Activated T-cell treated with anti-CD3 and anti-CD28 coated beads, Interleukin-2, amount 50 U/mL, for 4 hours (primary cell): ENCODE results near the gene TFPT. TPM values are rescaled to one million over a fixed set of nuclear protein-coding genes. Genes with fewer than 3 reads are reported as not detected.
A peak's percentile ranks its signal among the peaks of the same experiment; 100 is the strongest.

Source experiments
- ATAC-seq, 2 donors: fragments of 200-7000 bp; cut with Tn5 transposase; one replicate each; pipeline ENCODE4 v1.10.0; 2021
- DNase-seq: peaks from one replicate; pipeline ENCODE4 v3.0.0-alpha.2; 2020
- H3K27me3 Mint-ChIP-seq: one replicate; pipeline ENCODE4 v1.8.0; 2021; ENCODE audit warnings: low read depth, mixed read lengths
- H3K36me3 Mint-ChIP-seq: one replicate; pipeline ENCODE4 v1.8.0; 2022; ENCODE audit warnings: mixed read lengths; ENCODE audit not compliant: insufficient read depth
- H3K4me1 Mint-ChIP-seq: one replicate; pipeline ENCODE4 v1.8.0; 2021; ENCODE audit warnings: low read depth, mixed read lengths
- H3K4me3 Mint-ChIP-seq: one replicate; pipeline ENCODE4 v1.8.0; 2021; ENCODE audit warnings: mild to moderate bottlenecking, moderate library complexity, mixed read lengths
- H3K9me3 Mint-ChIP-seq: one replicate; pipeline ENCODE4 v1.8.0; 2021; ENCODE audit warnings: mixed read lengths
- total RNA-seq, 3 donors: library from RNA; stranded (reverse); gene quantifications; one replicate each; pipeline ENCODE4 v1.2.1, GENCODE V29; 2021

Gene TFPT
- total RNA-seq, 3 donors from 2014 or later = 32.1 to 33.8 (median 33.0) TPM

DNA sequence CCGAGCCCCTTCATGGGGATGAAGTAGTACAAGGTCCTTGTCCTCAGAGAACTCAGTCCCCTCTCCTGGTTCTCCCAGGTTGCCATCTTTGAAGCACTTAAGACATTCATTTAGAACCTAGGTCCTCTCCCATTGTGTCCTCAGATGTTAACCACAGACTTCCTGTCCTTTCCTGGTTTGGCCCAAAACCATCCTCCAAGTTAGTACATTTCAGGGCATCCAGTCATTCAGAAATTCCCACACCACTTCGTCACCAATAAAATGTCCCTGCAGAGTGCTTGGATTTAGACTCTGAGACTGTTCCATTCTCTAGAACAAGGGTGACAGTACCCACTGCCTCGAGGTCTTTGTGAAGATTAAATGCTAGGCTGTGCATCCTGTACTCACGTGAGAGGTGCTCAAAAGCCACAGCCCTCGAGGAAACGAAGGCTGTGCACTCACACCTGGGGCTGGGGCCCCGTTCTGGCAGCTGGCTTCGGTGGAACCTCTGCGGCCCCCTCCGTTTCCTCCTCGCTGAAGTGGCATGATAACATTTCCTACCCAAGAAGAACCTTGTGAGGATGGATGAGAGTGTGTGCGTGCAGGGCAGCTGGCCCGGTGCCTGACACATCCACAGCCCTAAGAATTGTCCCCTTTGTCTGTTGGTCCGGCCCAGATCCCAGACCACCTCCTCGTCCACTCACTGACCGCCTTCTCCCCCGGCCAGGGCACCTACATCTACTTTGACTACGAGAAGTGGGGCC is 39.3 kb upstream of the TFPT start:
- no peak for ATAC-seq

DNA sequence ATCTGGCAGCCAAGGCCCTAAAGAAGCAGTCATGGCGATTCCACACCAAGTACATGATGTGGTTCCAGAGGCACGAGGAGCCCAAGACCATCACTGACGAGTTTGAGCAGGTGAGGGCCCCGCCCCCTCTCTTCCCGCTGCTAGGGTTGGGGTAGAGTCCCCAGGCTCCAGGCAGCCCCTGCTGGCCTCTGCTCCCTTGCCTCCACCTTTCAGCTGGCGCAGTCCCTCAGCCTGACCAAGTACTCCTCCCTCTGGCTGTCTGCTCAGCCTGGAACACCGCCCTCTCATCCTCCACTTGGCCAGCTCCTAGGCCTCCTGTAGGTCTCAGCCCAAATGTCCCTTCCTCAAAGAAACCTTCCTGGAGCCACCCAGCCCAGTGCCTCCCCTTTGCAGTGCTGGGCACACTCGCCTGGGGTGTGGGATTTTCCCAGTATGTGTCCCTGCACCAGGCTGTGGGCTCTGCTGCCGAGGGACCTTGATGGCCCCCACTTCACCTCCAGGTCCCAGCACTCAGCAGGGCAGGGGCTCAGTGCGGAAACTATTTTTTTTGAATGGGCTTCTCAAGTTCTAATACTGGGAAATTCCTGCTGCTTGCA is 38.4 kb upstream of the TFPT start:
- DNase-seq = no peak
- H3K27me3 Mint-ChIP-seq = no peaks in the 10 kb centered on the region
- no peak for ATAC-seq
- no peak overlapping the region for H3K4me3 Mint-ChIP-seq
- no peaks in the 10 kb centered on the region for H3K9me3 Mint-ChIP-seq
- peaks cover 39% of the 10 kb centered on the region for H3K36me3 Mint-ChIP-seq
- peaks cover 37% of the 10 kb centered on the region for H3K4me1 Mint-ChIP-seq

More for the DNA sequence above, 39.3 kb upstream of the TFPT start:
- DNase-seq = no peak
- peaks cover 43% of the 10 kb centered on the region for H3K4me1 Mint-ChIP-seq
- peaks cover 32% of the 10 kb centered on the region for H3K36me3 Mint-ChIP-seq
- no peaks in the 10 kb centered on the region for H3K27me3 Mint-ChIP-seq
- no peak overlapping the region for H3K4me3 Mint-ChIP-seq
- no peaks in the 10 kb centered on the region for H3K9me3 Mint-ChIP-seq

DNA sequence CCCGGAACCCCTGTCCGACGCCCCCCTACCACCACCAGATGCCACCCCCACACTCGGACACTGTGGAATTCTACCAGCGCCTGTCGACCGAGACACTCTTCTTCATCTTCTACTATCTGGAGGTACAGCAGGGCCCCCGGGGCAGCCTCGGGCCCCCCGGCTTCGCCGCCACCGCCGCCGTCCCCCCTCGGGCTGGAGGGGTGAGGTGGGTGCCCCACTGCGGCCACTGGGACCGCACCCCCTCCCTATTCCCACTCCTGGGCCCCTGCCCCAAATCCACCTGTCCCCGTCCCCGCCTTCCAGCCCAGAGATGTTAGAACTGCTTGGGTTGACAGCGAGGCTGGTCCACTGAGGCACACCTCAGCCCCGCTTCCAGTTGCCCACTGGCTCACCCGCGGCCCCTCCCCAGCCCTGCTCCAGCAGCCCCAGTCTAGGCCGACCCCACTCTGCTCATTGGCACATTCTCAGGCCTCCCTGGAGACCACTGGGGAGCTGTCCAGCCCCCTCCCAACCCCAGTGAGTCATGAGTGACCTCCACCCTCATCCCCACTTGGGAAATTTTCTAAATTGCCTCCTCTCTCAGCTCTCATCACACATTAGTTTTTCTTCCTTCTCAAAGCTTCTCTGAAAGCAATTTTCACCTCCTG is 37.5 kb upstream of the TFPT start:
- peaks cover 37% of the 10 kb centered on the region for H3K36me3 Mint-ChIP-seq
- ATAC-seq = no peak
- H3K4me3 Mint-ChIP-seq = no peak overlapping the region
- H3K4me1 Mint-ChIP-seq = peaks cover 29% of the 10 kb centered on the region
- DNase-seq = no peak
- H3K27me3 Mint-ChIP-seq = no peaks in the 10 kb centered on the region
- no peaks in the 10 kb centered on the region for H3K9me3 Mint-ChIP-seq

DNA sequence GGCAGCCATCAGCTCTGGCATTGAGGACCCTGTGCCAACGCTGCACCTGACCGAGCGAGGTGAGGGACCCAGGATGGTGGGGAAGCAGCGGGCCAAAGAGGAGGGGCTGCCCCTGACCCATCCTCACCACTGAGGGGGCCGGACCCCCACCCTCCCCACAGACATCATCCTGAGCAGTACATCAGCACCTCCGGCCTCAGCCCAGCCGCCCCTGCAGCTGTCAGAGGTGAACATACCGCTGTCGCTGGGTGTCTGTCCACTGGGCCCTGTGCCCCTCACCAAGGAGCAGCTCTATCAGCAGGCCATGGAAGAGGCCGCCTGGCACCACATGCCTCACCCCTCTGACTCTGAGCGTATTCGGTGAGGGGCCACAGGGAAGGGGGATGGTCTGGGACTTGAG is 36.8 kb upstream of the TFPT start:
- DNase-seq (no peak), ATAC-seq (no peak)
- Mint-ChIP-seq H3K4me3 (no peak overlapping the region), H3K27me3 (no peaks in the 10 kb centered on the region), H3K36me3 (peaks cover 39% of the 10 kb centered on the region), H3K9me3 (no peaks in the 10 kb centered on the region), H3K4me1 (peaks cover 28% of the 10 kb centered on the region)

DNA sequence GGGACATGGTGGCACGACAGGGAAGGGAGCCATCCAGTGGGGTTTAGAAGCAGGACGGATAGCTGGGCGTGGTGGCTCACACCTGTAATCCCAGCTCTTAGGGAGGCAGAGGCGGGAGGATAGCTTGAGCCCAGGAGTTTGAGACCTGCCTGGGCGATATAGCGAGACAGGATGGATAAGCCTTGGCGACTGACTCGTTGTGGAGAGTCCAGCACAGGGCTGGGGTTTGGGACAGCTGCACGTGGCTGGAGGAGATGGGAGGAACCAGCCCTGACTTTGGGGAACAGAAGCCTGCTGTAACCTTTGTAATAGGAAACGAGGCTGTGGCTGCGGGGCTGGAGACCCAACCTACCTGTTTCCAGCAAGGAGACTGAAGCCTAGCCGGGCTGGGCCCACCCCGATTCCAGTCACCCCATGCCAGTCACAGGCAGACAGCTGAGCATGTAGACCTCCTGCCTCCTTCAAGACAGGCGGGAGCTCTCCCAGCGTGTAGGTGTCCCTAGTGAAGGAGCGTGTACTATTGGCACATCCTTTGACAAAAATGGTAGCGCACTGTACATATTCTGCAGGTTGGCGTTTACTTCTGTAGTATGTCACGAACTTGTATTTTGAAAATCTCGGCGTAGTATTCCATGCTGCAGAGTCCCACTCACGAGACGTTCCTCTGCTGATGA is 36.0 kb upstream of the TFPT start:
- Mint-ChIP-seq H3K4me3 (no peak overlapping the region), H3K27me3 (no peaks in the 10 kb centered on the region), H3K36me3 (peaks cover 41% of the 10 kb centered on the region), H3K9me3 (no peaks in the 10 kb centered on the region), H3K4me1 (peaks cover 24% of the 10 kb centered on the region)
- no peak for ATAC-seq
- no peak for DNase-seq

DNA sequence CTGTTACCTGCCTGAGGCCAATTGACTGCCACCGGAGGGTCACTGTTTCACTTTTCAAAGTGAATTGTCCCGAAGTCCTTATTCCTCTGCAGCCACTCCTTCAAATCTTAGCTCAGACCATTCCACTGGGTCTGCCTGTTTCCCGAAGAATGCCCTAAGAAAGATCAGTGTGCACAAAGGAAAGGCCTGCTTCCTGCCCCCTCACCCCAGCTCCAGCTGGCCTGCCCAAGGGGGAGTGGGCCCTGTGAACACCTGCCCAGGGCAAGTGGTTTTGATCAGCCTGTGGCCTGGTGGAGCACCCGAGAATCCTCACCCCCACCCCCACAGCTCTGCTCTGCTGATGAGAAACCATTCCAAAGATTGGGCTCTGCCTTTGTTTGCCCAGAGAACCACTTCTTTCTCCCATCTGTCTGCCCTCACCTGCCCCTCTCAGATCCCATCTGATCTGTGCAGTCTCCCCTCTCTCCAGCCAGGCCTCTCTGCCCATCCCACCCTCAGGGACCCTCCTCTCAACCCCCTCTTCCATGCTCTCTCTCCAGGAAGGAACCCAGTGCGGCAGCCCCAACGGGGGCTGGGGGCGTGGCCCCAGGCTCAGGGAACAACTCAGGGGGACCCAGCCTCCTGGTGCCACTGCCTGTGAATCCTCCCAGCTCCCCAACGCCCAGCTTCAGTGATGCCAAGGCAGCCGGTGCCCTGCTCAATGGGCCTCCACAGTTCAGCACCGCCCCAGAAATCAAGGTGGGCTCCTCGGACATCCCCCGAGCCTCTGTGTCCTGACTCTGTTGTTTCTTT is 33.8 kb upstream of the TFPT start:
- H3K27me3 Mint-ChIP-seq = no peaks in the 10 kb centered on the region
- H3K4me3 Mint-ChIP-seq = no peak overlapping the region
- DNase-seq (no peak), ATAC-seq (no peak)
- H3K36me3 Mint-ChIP-seq = peaks cover 40% of the 10 kb centered on the region
- H3K9me3 Mint-ChIP-seq = no peaks in the 10 kb centered on the region
- peaks cover 10% of the 10 kb centered on the region for H3K4me1 Mint-ChIP-seq

DNA sequence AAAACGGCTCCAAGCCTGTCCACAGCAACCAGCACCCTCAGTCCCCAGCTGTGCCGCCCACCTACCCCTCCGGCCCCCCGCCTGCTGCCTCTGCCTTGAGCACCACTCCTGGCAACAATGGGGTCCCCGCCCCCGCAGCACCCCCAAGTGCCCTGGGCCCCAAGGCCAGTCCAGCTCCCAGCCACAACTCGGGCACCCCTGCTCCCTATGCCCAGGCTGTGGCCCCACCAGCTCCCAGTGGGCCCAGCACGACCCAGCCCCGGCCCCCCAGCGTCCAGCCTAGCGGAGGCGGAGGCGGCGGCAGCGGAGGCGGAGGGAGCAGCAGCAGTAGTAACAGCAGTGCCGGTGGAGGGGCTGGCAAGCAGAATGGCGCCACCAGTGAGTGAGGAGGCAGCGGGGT is 32.7 kb upstream of the TFPT start:
- Mint-ChIP-seq H3K36me3 (peaks cover 47% of the 10 kb centered on the region), H3K9me3 (no peaks in the 10 kb centered on the region), H3K4me3 (no peak overlapping the region), H3K4me1 (no peaks in the 10 kb centered on the region), H3K27me3 (no peaks in the 10 kb centered on the region)
- no peak for DNase-seq
- ATAC-seq = no peak

DNA sequence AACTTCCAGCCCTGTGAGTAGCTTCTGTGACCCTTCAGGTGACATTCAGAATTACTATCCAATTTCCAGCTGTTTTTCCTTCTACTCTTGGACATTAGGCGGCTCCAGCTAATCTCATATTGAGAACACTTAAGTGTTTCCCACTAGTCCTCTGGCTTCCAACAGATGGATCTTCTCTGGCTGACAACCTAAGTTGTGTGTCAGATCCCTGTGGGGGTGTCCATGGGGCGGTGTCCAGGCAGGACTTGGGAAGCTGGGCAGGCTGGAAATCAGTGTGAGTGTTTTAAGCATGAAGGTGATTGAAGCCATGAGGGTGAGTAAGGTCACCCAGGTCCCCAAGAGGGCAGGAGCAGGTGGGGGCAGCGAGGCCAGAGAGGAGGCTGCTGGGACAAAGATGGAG is 32.2 kb upstream of the TFPT start:
- ATAC-seq = no peak
- Mint-ChIP-seq H3K27me3 (no peaks in the 10 kb centered on the region), H3K36me3 (peaks cover 50% of the 10 kb centered on the region), H3K9me3 (no peaks in the 10 kb centered on the region), H3K4me3 (no peak overlapping the region), H3K4me1 (no peaks in the 10 kb centered on the region)
- no peak for DNase-seq

DNA sequence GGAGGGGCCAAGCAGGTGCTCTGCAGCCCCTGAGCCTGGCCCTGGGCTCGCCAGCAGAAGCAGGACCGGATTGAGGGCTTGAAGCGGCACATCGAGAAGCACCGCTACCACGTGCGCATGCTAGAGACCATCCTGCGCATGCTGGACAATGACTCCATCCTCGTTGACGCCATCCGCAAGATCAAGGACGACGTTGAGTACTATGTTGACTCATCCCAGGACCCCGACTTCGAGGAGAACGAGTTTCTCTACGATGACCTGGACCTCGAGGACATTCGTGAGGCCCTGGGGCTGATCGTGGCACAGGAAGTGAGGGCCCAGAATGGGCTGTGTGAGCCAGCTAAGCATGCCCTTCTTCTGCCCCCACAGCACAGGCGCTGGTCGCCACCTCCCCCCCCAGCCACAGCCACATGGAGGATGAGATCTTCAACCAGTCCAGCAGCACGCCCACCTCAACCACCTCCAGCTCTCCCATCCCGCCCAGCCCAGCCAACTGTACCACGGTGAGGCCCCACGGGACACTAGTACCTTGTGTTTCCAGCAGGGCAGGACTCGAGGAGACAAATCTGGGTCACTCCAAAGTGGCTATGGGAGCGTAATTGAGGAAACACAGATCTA is 30.2 kb upstream of the TFPT start:
- Mint-ChIP-seq H3K9me3 (no peaks in the 10 kb centered on the region), H3K36me3 (peaks cover 51% of the 10 kb centered on the region), H3K4me1 (peaks cover 11% of the 10 kb centered on the region), H3K4me3 (no peak overlapping the region), H3K27me3 (no peaks in the 10 kb centered on the region)
- DNase-seq (no peak), ATAC-seq (no peak)

DNA sequence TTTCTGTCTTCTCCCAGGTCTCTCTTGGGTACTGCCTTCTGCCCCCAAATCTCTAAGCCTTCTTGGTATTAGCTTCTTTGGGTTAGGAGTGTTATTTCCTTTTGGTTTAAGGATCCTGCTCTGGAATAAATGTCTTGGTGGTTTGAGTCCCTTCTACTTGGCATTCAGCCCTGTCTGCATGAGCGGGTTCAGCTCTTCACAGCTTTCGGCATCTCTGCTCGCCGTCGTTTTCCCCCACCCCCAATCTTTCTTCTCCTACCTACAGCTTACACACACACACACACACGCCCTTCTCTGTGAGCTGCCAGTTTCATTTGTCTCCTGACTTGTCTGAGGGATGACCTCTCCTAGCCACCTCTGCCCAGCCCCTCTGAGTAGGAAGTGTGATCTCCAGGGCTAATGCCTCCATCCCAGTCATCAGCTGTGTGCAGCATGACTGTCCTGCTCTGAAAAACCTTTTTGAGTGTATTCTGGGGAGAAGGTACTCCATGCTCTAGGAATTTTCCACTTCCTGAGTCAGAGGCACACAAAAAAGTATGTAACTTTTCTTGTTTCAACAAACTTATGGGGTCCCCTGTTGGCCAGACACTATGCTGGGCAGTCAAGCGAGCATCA is 26.8 kb upstream of the TFPT start:
- no peak for ATAC-seq
- Mint-ChIP-seq H3K4me3 (no peak overlapping the region), H3K36me3 (peaks cover 39% of the 10 kb centered on the region), H3K4me1 (peaks cover 31% of the 10 kb centered on the region), H3K9me3 (no peaks in the 10 kb centered on the region), H3K27me3 (no peaks in the 10 kb centered on the region)
- DNase-seq = no peak

DNA sequence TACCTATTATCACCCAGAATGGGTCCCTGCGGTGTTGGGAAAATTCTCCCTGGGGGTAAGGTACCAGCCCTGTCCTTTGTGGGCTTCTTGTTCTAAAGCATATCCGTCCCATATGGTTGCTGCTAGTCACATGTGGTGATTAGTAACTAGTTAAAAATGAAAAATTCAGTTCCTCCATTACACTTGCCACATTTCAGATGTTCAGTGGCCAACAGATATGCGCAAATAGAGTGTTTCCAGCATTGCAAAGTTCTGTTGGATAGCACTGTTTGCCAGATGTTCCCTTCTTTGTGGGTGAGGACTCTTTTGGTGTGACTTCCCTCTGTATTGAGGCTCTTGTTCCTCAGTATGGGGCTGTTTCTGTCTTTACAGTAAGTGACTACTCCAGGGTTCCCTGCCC is 25.9 kb upstream of the TFPT start:
- Mint-ChIP-seq H3K9me3 (no peaks in the 10 kb centered on the region), H3K4me3 (no peak overlapping the region), H3K36me3 (peaks cover 31% of the 10 kb centered on the region), H3K27me3 (no peaks in the 10 kb centered on the region), H3K4me1 (peaks cover 37% of the 10 kb centered on the region)
- DNase-seq = no peak
- no peak for ATAC-seq

DNA sequence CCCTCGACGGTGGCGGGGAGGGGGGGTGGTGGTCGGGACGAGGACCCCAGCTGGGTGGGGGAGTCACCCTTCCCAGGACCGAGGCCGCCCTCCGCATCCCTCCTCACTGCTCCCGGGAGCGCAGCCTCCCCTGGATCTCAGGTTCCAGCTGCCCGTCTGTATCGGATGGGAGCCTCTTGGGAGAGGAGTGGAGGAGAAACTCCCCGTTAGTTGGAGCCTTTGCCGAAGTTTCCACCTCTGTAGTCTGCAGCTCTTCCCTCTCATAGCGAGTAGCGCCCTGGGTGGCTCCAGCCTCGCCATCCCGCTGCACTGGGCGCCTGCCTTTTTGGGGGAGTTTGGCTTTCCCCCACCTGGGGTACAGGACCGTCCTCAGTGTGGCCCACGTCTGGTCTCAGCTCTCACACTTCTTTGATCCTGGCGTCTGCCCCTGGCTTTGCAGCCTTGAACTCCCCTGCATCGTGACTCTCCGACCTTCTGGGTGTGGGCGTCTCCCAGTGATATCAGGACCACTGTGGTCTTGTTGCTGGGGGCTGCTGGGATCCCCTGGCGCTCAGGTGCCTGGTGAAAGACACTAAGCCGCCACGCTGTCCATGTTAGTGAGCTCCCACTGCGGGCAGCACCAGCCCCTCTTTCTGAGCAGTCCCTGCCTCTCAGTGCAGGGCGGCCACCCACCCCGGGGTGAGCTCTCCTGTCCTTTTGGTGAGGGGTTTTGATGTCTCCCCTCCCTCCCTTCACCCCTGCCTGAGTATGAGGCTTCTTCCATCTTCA is 23.2 kb upstream of the TFPT start:
- DNase-seq (no peak), ATAC-seq (no peak)
- peak overlapping the region; percentile 96 for H3K4me3 Mint-ChIP-seq
- no peaks in the 10 kb centered on the region for H3K9me3 Mint-ChIP-seq
- no peaks in the 10 kb centered on the region for H3K27me3 Mint-ChIP-seq
- peaks cover 43% of the 10 kb centered on the region for H3K4me1 Mint-ChIP-seq
- H3K36me3 Mint-ChIP-seq = peaks cover 18% of the 10 kb centered on the region
